Esophagus muscularis mucosa (tissue), 3 donors: ENCODE data around the gene METTL14.

Source experiments
- EP300 ChIP-seq: sonication (generic); formaldehyde crosslinking; IDR thresholded peaks from one replicate; pipeline ENCODE4 v1.6.1; 2017; ENCODE audit warnings: antibody characterized with exemption
- TF ChIP-seq, protein P1 (sequence below), 3 experiments: fragments of 200-600 bp in 2 of 3; fragments of 450-650 bp in 1 of 3; sonication (generic) in 2 of 3; IDR thresholded peaks; one replicate each; pipeline ENCODE4 v1.5.1; 2017 to 2019; ENCODE audit warnings: antibody characterized with exemption in 3 of 3, mild to moderate bottlenecking in 2 of 3, moderate library complexity in 1 of 3

GRCh38 chr4:118741301-118741855 is 56.2 kb downstream of the METTL14 start:
- TF ChIP-seq, protein P1, sequence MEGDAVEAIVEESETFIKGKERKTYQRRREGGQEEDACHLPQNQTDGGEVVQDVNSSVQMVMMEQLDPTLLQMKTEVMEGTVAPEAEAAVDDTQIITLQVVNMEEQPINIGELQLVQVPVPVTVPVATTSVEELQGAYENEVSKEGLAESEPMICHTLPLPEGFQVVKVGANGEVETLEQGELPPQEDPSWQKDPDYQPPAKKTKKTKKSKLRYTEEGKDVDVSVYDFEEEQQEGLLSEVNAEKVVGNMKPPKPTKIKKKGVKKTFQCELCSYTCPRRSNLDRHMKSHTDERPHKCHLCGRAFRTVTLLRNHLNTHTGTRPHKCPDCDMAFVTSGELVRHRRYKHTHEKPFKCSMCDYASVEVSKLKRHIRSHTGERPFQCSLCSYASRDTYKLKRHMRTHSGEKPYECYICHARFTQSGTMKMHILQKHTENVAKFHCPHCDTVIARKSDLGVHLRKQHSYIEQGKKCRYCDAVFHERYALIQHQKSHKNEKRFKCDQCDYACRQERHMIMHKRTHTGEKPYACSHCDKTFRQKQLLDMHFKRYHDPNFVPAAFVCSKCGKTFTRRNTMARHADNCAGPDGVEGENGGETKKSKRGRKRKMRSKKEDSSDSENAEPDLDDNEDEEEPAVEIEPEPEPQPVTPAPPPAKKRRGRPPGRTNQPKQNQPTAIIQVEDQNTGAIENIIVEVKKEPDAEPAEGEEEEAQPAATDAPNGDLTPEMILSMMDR (IDR thresholded peaks at IDR 0.05): no peak
- no peak for TF ChIP-seq EP300
